ENCODE results near the gene THSD4.

GRCh38 chr15:71316911-71317310 lies 201.6 kb downstream of the THSD4 start:
- TF ChIP-seq CTCF (IDR thresholded peaks at IDR 0.05) (no peak), POLR2A (IDR thresholded peaks at IDR 0.05) (no peak), POLR2AphosphoS5 (IDR thresholded peaks at IDR 0.05) (no peak)

All from suprapubic skin (tissue), 4 donors.